ENCODE measurements around the gene TMEM161A. TPM values are rescaled to one million over a fixed set of nuclear protein-coding genes. Genes with fewer than 3 reads are reported as not detected.

TMEM161A gene
- total and polyA plus RNA-seq, 2 experiments from 2014 or later, result 38.9 to 59.5 TPM

- TF ChIP-seq ZNF462 (CRISPR knock-in tag; IDR thresholded peaks at IDR 0.05) (no peak), EZH2 (IDR thresholded peaks at IDR 0.05; ENCODE audit: low read depth, unreplicated experiment) (no peak), ZNF331 (CRISPR knock-in tag; IDR thresholded peaks at IDR 0.05; ENCODE audit: low read depth) (no peak), EZH2phosphoT487 (IDR thresholded peaks at IDR 0.05; ENCODE audit: unreplicated experiment) (no peak)
Observed at GRCh38 chr19:19155495-19156219, 17.4 kb upstream of the TMEM161A start (continued).

GRCh38 chr19:19154768-19155494 lies 16.7 kb upstream of the TMEM161A start:
- H3K27me3 ChIP-seq (ENCODE audit: insufficient read depth), result no peaks in the 10 kb centered on the region
- DNase-seq (ENCODE audit: low spot score) (no peak), ATAC-seq (peak; percentile 57)
- Mint-ChIP-seq H3K27ac (no peak overlapping the region), H3K36me3 (ENCODE audit: low read depth) (peaks cover 22% of the 10 kb centered on the region), H3K27me3 (ENCODE audit: insufficient read depth, low read depth, poor library complexity) (peaks cover 8% of the 10 kb centered on the region), H3K4me1 (peaks cover 10% of the 10 kb centered on the region), H3K4me3 (no peak overlapping the region; the same call in 2 of the 3 replicates), H3K9me3 (no peaks in the 10 kb centered on the region)
- no peaks in the 10 kb centered on the region for H3K36me3 ChIP-seq (ENCODE audit: insufficient read depth)
- H3K4me3 ChIP-seq, result no peak overlapping the region
- no peaks in the 10 kb centered on the region for H3K79me2 ChIP-seq (replicated peaks; ENCODE audit: insufficient read depth)
- H2AFZ ChIP-seq, result no peak overlapping the region
- H3K27ac ChIP-seq (ENCODE audit: low read depth), result no peak overlapping the region
- no peak for TF ChIP-seq STAT1 (IDR thresholded peaks at IDR 0.05; ENCODE audit: unreplicated experiment)
- TF ChIP-seq ZNF331 (CRISPR knock-in tag; IDR thresholded peaks at IDR 0.05; ENCODE audit: low read depth), result no peak
- TF ChIP-seq ZNF114 (CRISPR knock-in tag; IDR thresholded peaks at IDR 0.05), result no peak
- peak in 1 of 2 experiments; percentile 34; a peak in 2 of 4 replicates for TF ChIP-seq CTCF (conservative IDR thresholded peaks at IDR 0.05; ENCODE audit: low read depth in 2 of 2)
- no peak for TF ChIP-seq REST (IDR thresholded peaks at IDR 0.05; ENCODE audit: unreplicated experiment)
- no peak overlapping the region for H3K4me2 ChIP-seq
- H3K9me2 ChIP-seq (ENCODE audit: insufficient read depth), result no peaks in the 10 kb centered on the region
- H3F3A ChIP-seq (replicated peaks; ENCODE audit: low read depth), result 0 out of 2 replicates have a peak, but pooled peaks cover 4% of the 10 kb centered on the region
- no peaks in the 10 kb centered on the region for H4K20me1 ChIP-seq (replicated peaks; ENCODE audit: insufficient read depth)
- no peaks in the 10 kb centered on the region for H3K4me1 ChIP-seq (ENCODE audit: insufficient read depth)

All from GM23338 (cell line).